SK-N-MC (cell line): ENCODE results near the gene ZNF219.
A peak's percentile ranks its signal among the peaks of the same experiment; 100 is the strongest.

Source experiments
- DNase-seq: peaks from one replicate; pipeline ENCODE4 v3.0.0-alpha.2; 2011; ENCODE audit warnings: low read depth, low spot score
- H3K27ac ChIP-seq: fragments of 200-600 bp; sonication (generic); 2 replicates; pipeline ENCODE4 v1.5.1; 2016; ENCODE audit warnings: mixed run types
- H3K36me3 ChIP-seq: fragments of 200-600 bp; sonication (generic); 2 replicates; pipeline ENCODE4 v1.6.1; 2017; ENCODE audit warnings: antibody characterized with exemption, low read length, mixed read lengths; ENCODE audit not compliant: insufficient read depth
- H3K4me3 ChIP-seq: fragments of 200-600 bp; sonication (generic); 2 replicates; pipeline ENCODE4 v1.5.1; 2016
- H3K9ac ChIP-seq: fragments of 200-600 bp; sonication (generic); 2 replicates; pipeline ENCODE4 v1.8.0; 2017; ENCODE audit warnings: mixed run types, mixed read lengths; ENCODE audit not compliant: insufficient read length
- H3K9me3 ChIP-seq: fragments of 200-600 bp; sonication (generic); 2 replicates; pipeline ENCODE4 v1.6.1; 2017; ENCODE audit warnings: low read depth, mild to moderate bottlenecking, antibody characterized with exemption, low read length, moderate library complexity, mixed read lengths
- EZH2 ChIP-seq: fragments of 200-600 bp; sonication (generic); IDR thresholded peaks from one replicate; pipeline ENCODE4 v1.6.1; 2017; ENCODE audit warnings: antibody characterized with exemption
- FOXP2 ChIP-seq: optimal IDR thresholded peaks from 2 replicates; pipeline ENCODE3; 2011; ENCODE audit warnings: mild to moderate bottlenecking, moderate library complexity; ENCODE audit not compliant: insufficient read depth; ENCODE audit errors: extremely low read length, control extremely low read depth
- POLR2AphosphoS5 ChIP-seq: IDR thresholded peaks from 2 replicates; pipeline ENCODE4 v1.6.1; 2012; ENCODE audit warnings: mild to moderate bottlenecking, low read depth, low read length, borderline replicate concordance

The ZNF219 gene

GRCh38 chr14:21069388-21070082, 28.9 kb downstream of the ZNF219 start:
- TF ChIP-seq FOXP2: no peak
- no peak for TF ChIP-seq POLR2AphosphoS5
- no peak for TF ChIP-seq EZH2
- H3K36me3 ChIP-seq: peaks cover 11% of the 10 kb centered on the region
- H3K9ac ChIP-seq: peak overlapping the region; percentile 90
- no peak overlapping the region for H3K27ac ChIP-seq
- H3K9me3 ChIP-seq: no peaks in the 10 kb centered on the region
- DNase-seq: no peak
- H3K4me3 ChIP-seq: peak overlapping the region; percentile 96

GRCh38 chr14:21068521-21069387, 29.7 kb downstream of the ZNF219 start:
- Histone ChIP-seq H3K9me3 (no peaks in the 10 kb centered on the region), H3K36me3 (peaks cover 10% of the 10 kb centered on the region), H3K4me3 (peak overlapping the region; percentile 96; the same call in 1 of the 2 replicates), H3K27ac (no peak overlapping the region), H3K9ac (no peak overlapping the region)
- no peak for TF ChIP-seq POLR2AphosphoS5
- no peak for TF ChIP-seq EZH2
- TF ChIP-seq FOXP2: no peak
- no peak for DNase-seq

- TF ChIP-seq FOXP2 (no peak), POLR2AphosphoS5 (no peak), EZH2 (no peak)
- H3K27ac ChIP-seq: 0 out of 2 replicates have a peak overlapping the region, but pooled peaks have one; percentile 3
- no peaks in the 10 kb centered on the region for H3K36me3 ChIP-seq
- H3K9me3 ChIP-seq: no peaks in the 10 kb centered on the region
- H3K9ac ChIP-seq: no peak overlapping the region
- no peak for DNase-seq
- no peak overlapping the region for H3K4me3 ChIP-seq
Measured at GRCh38 chr14:21066882-21067502, 31.5 kb downstream of the ZNF219 start.

- no peaks in the 10 kb centered on the region for H3K9me3 ChIP-seq
- no peaks in the 10 kb centered on the region for H3K36me3 ChIP-seq
- H3K9ac ChIP-seq: no peak overlapping the region
- no peak overlapping the region for H3K27ac ChIP-seq
- no peak for DNase-seq
- TF ChIP-seq FOXP2 (no peak), POLR2AphosphoS5 (no peak), EZH2 (no peak)
- no peak overlapping the region for H3K4me3 ChIP-seq
Measured at GRCh38 chr14:21063479-21063878, 35.0 kb downstream of the ZNF219 start.

- H3K27ac ChIP-seq: no peak overlapping the region; the same call in 1 of the 2 replicates
- no peak overlapping the region for H3K9ac ChIP-seq
- no peak overlapping the region for H3K4me3 ChIP-seq
- no peak for DNase-seq
- TF ChIP-seq EZH2 (no peak), FOXP2 (no peak), POLR2AphosphoS5 (no peak)
- H3K9me3 ChIP-seq: no peaks in the 10 kb centered on the region
- no peaks in the 10 kb centered on the region for H3K36me3 ChIP-seq
Measured at GRCh38 chr14:21061347-21061668, 37.1 kb downstream of the ZNF219 start.

GRCh38 chr14:21060614-21061346, 37.7 kb downstream of the ZNF219 start:
- H3K9me3 ChIP-seq: no peaks in the 10 kb centered on the region
- H3K27ac ChIP-seq: no peak overlapping the region
- no peaks in the 10 kb centered on the region for H3K36me3 ChIP-seq
- H3K9ac ChIP-seq: no peak overlapping the region
- TF ChIP-seq POLR2AphosphoS5 (no peak), FOXP2 (no peak), EZH2 (no peak)
- DNase-seq: no peak
- no peak overlapping the region for H3K4me3 ChIP-seq

- H3K36me3 ChIP-seq: no peaks in the 10 kb centered on the region
- TF ChIP-seq POLR2AphosphoS5 (no peak), EZH2 (no peak), FOXP2 (no peak)
- H3K4me3 ChIP-seq: no peak overlapping the region
- DNase-seq: no peak
- H3K27ac ChIP-seq: no peak overlapping the region
- no peak overlapping the region for H3K9ac ChIP-seq
- H3K9me3 ChIP-seq: no peaks in the 10 kb centered on the region
Measured at GRCh38 chr14:21059842-21060613, 38.4 kb downstream of the ZNF219 start.
